NCI-H1417 treated with DMSO at 0.1 percent for 48 hours (cell line): ENCODE results near the gene HCFC1R1.
"Not testable (repeated sequence)": the region's sequence is repeated elsewhere in the genome, so short reads cannot be mapped to it uniquely, and the experiment has no call there.

ENCODE experiments used
- DNase-seq: peaks from one replicate; lab custom pipeline; 2025; lab: John Stamatoyannopoulos, UW

Gene HCFC1R1

DNA sequence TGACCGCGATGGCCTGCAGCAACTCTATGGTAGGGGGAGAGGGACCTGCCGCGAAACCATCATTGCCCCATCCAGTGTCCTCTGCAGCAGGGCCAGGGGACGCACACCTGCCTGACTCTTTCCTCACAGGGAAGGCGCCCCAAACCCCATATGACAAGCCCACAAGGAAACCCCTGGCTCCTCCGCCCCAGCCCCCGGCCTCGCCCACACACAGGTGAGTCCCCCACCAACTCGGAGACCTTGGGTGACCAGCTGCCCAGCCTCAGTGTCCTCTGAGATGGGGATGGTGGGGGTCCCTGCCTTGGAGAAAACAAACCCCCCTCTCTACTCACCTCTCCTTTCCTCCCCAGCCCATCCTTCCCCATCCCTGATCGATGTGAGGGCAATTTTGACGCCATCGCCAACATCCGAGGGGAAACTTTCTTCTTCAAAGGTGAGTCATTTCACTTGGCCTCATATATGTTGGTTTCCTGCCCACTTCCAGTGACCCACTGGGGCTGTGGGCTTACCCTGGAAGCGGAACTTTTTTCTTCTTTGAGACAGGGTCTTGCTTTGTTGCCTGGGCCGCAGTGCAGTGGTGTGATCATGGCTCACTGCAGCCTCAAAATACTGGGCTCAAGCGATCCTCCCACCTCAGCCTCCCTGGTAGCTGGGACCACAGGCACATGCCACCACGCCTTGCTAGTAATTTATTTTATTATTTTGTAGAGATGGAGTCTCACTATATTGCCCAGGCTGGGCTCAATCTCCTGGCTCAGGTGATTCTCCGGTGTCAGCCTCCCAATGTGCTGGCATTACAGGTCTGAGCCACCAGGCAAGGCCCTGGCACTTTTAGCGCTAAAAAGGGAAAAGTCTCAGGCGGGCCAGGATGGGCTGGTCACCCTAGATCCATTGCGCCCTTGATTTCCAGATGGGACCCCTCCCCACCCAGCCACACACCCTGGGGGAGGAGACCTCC lies 33.7 kb upstream of the HCFC1R1 start:
- no peak for DNase-seq

DNA sequence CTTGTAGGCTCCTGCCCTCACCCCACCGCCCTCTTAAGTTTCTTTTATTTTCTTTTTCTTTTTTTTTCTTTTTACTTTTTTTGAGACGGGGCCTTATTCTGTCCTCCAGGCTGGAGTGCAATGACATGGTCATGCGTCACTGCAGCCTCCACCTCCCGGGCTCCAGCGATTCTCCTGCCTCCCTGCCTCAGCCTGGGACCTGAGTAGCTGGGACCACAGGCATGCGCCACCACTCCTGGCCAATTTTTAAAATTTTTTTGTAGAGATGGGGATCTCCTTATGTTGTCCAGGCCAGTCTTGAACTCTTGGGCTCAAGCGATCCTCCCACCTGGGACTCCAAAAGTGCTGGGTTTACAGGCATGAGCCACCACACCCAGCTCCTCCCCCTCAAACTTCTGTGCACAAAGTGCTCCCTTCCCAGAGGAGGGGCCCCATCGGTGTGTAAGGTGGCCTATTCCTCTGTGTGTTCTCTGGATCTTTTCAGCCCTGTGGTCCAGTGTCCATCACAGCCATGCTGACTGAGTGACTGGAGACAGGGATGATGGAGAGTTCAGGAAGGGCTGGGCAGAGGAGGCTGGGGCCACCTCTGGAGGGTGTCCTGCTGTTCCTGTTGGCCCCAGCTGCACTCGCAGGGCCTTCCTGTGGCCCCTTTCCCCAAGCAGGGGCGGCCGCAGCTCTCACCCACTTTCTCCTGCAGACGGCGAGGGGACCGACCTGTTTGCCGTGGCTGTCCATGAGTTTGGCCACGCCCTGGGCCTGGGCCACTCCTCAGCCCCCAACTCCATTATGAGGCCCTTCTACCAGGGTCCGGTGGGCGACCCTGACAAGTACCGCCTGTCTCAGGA lies 32.8 kb upstream of the HCFC1R1 start:
- no peak for DNase-seq

DNA sequence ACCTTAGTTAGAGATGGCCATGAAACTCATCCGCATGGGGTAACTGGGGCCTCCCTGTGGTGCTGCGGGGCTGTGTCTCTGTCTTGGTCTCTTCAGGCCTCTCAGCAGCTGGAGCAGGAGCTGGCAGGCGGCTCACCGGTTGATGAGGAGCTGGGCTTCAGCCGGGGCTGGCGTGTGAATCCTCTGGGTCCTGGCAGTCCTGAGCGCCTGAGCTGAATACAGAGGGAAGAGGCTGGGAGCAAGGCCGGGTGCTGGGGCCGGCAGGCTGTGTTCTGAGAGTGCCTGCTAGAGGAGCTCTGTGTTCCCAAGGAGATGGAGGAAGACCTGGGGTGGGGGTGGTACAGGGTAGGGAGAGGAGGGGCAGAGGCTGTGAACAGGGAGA lies 32.0 kb upstream of the HCFC1R1 start:
- DNase-seq = not testable (repeated sequence)

DNA sequence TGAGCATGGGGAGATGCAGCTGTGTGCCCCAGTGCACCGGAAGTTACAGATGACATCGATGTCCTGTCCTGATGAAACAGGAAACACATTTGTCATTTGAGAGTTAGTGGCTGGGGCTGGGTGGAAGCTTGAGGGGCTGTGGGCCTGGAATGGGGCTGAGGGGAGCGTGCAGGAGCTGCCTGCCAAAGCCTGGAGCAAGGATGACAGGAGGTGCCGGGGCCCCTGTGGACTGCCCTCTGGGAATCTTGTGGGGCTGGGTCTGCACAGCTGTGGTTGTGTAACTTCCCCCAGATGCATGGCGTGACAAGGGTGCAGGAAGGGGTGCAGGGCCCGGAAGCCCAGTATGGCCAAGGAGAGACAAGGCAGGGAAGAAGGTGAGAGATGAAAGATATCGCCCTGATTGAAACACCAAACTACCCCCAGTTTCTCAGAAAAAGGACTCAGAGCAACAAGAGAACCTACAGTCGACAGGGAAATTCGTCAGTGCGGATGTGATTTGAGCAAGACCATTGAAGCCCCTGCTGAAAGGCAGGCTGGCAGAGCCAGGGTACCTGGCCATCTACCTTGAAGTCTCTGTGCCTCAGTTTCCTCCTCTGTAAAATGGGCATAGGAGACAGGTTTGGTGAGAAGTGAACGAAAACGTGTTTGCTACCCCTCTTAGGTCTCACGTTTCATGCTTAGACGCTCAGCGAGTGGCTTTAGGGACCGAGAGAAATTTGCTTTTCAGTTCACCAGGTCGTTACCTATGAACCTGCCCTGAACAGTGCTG lies 31.4 kb upstream of the HCFC1R1 start:
- DNase-seq = no peak

DNA sequence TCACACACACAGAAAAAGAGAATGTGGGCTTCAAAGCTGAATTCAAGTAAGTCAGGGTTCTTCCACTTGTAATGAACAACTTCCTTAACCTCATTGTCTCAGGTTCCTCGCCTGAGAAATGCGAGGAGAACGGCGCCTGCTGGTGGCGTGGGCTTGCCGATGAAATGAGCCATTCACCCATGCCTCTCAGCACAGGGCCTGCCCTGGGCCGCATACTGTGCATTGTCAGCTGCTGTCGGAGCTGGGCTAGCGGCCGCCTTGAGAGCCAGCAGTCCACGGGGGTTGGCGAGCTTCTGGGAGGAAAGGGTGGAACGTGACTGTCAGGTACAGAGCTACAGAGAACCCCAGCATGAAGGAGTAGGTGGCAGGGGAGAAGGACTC lies 29.6 kb upstream of the HCFC1R1 start:
- DNase-seq = not testable (repeated sequence)

DNA sequence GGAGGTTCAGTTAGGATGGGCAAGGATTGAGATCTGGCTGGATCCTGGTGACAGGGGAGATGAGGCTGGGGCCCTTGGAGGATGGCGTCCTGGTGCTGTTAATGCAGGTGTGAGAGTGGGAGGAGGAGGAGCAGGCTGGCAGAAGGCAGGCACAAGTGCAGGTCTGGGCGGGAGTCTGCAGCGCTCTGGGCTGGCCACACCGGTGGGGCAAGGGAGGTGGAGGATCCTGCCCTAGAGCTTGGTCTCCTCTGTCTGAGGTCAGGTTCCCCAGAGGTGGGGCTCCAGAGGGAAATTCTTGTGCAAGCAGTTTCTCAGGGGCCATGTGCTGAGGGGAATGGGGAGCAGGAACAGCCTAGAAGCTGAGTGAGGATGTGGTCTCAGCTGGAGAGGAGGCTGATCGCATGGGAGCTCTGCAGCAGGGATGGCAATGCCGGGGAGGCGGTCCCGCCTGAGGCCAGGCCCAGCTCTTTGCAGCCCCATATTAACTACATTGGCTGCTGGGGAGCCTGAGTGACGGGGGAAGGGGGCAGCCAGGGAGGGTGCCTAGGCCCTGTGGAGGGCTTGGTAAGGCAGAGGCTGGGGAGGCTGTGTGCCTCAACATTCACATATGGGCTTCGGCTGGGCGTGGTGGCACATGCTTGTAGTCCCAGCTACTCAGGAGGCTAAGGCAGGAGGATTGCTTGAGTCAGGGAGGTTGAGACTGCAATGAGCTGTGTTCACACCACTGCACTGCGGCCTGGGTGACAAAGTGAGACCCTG lies 29.0 kb upstream of the HCFC1R1 start:
- DNase-seq = not testable (repeated sequence)

DNA sequence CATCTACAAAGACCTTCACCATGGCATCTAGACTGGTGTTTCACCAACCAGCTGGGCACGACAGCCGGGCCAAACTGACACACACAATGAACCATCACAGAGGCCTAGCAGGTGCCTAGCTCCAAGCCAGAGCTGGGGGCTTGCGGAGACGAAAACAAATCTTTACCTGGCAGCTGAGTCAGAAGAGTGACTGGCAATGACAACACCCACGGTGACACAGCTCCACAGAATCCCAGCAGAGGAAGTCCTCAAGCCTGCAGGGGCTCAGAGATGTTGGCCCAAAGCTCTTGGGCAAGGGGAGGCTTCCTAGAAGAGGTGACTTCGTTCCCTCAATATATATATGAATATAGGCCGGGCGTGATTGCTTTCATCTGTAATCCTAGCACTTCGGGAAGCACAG lies 27.8 kb upstream of the HCFC1R1 start:
- no peak for DNase-seq

DNA sequence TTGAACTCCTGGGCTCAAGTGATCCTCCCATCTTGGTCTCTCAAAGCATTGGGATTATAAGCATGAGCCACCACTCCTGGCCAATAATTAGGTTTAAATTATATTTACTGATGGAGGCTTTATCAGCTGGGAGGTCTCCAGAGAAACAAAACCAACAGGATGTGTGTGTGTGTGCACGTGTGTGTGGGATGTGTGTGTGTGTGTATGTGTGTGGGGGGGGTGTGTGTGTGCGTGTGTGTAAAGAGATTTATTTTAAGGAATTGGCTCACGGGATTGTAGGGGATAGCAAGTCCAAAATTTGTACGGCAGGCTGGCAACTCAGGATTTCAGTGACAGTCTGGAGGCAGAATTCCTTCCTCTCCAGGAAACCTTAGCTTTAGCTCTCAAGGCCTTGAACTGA lies 27.3 kb upstream of the HCFC1R1 start:
- no peak for DNase-seq

DNA sequence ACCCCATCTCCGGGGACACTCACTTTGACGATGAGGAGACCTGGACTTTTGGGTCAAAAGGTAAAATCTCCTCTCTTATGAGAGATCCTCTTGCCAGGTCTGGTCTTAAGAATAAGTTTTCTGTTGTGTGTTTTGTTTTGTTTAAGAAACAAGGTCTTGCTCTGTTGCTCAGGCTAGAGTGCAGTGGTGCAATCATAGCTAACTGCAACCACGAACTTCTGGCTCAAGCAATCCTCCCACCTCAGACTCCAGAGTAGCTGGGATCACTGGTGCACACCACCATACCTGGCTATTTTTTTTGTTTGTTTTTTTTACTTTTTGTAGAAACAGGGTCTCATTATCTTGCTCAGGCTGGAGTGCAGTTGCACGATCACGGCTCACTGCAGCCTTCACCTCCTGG lies 26.7 kb upstream of the HCFC1R1 start:
- no peak for DNase-seq

DNA sequence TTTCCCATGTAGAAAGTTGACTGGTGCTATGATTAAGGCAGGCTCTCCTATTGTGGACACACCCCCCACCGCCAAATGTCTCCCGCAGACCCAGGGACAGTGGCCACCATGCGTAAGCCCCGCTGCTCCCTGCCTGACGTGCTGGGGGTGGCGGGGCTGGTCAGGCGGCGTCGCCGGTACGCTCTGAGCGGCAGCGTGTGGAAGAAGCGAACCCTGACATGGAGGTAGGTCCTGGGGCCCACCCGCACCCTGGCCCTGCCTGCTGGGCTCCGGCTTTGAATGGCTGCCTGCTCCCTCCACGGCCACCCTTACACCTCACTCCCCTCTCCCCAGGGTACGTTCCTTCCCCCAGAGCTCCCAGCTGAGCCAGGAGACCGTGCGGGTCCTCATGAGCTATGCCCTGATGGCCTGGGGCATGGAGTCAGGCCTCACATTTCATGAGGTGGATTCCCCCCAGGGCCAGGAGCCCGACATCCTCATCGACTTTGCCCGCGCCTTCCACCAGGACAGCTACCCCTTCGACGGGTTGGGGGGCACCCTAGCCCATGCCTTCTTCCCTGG lies 26.3 kb upstream of the HCFC1R1 start:
- DNase-seq = no peak

DNA sequence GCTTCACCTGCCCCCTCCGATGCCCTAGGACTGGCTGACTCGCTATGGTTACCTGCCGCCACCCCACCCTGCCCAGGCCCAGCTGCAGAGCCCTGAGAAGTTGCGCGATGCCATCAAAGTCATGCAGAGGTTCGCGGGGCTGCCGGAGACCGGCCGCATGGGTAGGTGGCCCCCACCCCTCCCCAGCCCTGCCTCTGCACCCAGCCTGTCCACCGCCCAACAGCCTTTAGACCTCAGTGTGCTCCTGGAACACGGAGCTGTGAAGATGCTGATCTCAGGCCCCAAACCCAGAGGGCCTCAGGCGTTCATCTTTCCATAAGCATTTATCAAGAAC lies 23.6 kb upstream of the HCFC1R1 start:
- DNase-seq = no peak

DNA sequence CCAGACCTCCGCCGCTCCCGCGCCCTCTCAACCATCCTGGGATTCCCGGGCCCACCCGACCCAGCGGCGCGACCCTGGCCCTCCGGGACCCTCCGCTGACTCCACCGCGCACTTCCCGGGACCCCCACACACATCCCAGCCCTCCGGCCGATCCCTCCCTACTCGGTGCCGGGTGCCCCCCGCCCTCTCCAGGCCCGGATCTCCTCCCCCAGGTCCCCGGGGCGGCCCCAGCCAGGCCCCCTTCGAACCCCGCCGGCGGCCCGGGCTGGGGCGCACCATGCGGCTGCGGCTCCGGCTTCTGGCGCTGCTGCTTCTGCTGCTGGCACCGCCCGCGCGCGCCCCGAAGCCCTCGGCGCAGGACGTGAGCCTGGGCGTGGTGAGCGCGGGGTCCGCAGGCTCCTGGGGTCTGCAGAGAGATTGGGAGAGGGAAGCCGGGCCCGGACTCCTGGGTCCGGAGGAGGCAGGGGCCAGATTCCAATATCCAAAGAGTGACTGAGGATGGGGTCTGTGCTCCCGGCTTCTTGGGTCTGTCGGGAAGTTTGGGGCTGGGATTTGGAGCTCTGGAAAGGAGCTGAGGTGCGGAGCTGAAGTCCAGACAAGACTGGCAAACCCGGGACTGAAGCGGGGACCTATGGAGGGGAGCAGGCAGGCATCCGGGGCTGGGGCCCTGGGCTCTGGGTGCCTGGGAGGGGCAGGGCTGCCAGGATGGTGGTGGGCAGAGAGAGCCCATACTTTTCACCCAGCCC lies 23.1 kb upstream of the HCFC1R1 start:
- DNase-seq = no peak

DNA sequence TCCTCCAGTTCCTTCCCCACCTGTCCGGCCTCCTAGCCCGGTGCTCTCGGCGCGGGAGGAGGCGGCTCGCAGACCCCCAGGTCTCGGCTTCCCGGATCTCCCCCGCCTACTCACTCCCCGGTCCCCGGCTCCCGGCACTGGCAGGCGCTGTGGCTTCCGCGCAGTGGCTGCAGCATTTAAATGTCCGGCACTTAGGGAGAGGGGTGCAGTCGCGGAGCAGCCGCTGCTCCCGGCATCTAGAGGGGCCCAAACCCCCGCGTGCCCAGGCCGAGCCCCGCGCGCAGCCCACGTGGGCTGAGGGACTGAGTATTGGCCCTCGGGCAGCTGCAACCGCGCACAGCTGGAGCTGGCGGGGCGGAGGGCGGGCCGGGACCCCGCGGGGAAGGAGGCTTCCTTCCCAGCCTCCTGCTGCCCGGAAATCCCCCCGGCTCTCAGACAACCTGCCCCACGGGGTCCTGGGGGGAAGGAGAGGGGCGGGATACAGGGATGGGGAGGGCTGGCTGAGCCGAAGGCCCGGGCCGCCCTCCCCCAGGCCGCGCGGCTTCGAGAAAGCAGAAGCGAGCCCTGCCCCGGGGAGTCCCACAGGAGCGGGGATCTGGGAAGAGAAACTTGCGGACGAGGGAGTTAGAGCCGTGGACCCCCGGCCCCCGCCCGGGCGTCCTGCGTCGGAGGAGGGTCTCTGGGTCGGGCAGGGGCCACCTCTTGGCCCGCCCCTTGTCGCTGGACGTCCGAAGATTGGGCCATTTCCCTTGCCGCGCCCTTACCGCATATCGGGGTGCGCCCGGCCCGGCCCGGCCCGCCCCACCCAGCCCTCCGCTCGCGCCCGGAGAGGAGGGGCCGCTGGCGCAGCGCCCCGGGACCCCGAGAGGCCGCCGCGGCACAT lies 22.3 kb upstream of the HCFC1R1 start, which contains the start of gene MMP25:
TSS of gene MMP25 (plus strand) at position 804 of the 883 bp plus-strand sequence. CDS start 357 bp downstream, outside the sequence.
- DNase-seq = no peak

DNA sequence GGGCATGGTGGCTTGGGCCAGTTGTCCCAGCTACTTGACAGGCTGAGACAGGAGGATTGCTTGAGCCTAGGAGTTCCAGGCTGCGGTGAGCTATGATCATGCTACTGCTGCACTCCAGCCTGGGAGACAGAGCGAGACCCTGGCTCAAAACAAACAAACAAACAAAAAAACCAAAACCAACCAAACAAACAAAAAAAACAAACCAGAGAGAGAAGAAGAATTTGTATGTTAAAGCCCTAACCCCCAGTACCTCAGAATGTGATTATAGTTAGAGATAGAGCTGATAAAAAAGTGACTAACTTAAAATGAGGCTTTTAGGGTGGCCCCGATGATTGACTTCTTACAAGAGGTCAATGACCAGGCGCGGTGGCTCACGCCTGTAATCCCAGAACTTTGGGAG lies 21.0 kb upstream of the HCFC1R1 start:
- no peak for DNase-seq

DNA sequence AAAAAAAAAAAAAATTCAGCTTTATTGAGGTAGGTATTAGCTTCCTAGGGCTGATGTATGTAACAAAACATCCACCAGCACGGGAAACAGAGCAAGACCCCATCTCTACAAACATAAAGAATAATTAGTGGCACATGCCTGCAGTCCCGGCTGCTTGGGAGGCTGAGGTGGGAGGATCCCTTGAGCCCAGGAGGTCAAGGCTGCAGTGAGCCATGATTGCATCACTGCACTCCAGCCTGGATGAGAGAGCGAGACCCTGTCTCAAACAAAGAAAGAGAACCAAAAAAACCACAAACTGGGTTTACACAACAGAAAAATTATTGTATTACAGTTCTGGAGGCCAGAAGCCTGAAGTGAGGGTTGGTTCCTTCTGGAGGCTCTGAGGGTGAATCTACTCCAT lies 18.6 kb upstream of the HCFC1R1 start:
- DNase-seq = no peak

DNA sequence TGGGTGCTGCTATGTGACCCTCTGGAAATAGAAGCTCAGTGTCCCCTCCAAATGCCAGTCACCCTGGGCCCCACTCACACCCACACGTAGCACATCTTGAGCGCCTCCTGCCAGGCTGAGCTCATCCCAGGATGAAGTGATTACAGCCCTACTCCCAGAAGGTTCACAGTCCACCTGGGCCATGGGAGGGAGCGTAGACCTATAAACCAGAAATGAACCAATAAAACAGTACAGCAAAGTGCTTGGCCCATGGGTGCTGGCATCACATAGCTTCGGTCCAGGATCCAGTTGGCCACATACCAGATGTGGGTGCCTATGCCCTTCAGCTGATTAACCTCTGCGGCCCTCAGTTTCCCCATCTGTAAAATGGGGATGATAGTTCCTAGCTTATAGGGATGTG lies 15.2 kb upstream of the HCFC1R1 start:
- no peak for DNase-seq

DNA sequence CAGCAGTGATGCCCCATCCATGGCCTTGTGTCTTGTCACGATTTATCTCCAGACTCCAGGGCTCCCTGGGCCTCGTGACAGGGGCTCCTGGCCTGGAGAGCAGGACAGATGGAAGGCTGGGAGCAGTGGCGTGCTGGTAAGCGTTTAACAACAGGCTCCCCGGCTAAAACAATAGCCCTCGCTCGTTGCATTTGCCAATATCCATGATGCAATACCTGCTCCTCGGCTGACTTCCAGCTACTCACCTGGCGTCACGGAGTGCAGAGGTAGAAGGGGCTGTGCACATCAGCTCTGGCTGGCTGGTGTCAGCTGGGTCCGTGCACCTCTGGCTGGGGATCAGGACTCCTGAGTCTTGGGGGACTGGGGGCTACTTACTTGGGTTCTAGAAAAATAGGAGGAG lies 14.5 kb upstream of the HCFC1R1 start:
- DNase-seq = no peak

DNA sequence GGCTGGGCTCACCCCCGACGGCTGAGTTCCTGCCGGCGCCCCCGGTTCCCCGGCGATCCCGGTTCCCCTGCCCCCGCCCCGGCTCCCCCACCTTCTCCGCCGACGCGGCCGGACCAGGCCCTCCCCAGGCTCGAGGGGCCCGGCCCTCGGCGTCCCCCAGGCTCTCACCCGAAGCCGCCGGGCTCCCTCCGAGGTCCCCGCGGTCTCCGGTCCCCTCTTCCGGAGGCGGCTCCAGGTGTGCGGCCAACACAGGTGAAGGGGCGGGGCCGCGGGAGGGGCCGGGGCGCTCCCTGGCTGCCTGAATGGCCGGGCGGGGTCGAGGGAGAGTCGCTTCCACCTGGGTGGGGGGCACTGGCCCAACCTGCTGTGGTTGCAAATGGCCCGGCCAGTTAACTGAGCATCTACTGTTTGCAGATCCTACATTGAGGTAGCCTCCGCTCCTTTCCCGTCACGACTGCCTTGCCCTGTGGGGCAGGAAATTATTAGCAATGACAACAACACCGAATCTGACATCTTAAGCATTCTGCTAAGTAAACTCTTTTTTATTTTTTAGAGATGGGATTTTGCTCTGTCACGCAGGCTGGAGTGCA lies 13.1 kb upstream of the HCFC1R1 start, which contains the start of gene BICDL2:
TSS of gene BICDL2 (minus strand) at position 219 of the 590 bp plus-strand sequence. CDS start 1,448 bp downstream, outside the sequence.
- DNase-seq = no peak
